ENCODE results near the gene UBAC2.
"Not testable (repeated sequence)": the region's sequence is repeated elsewhere in the genome, so short reads cannot be mapped to it uniquely, and the experiment has no call there.

UBAC2 gene

GRCh38 chr13:99237981-99238662, 37.5 kb downstream of the UBAC2 start:
- no peak for DNase-seq (ENCODE audit: low read depth in 2 of 2)
- no peak overlapping the region for H3K4me3 ChIP-seq (replicated peaks in 1 of 2; ENCODE audit: low read depth in 2 of 2, low read length in 2 of 2)
- TF ChIP-seq CTCF (IDR thresholded peaks at IDR 0.05; ENCODE audit: low read depth, low read length), result no peak

GRCh38 chr13:99246100-99246499, 45.4 kb downstream of the UBAC2 start:
- no peak for DNase-seq (ENCODE audit: low read depth in 2 of 2)
- TF ChIP-seq CTCF (IDR thresholded peaks at IDR 0.05; ENCODE audit: low read depth, low read length), result no peak
- no peak overlapping the region for H3K4me3 ChIP-seq (replicated peaks in 1 of 2; ENCODE audit: low read depth in 2 of 2, low read length in 2 of 2)

GRCh38 chr13:99249178-99249577, 48.5 kb downstream of the UBAC2 start:
- not testable (repeated sequence) for DNase-seq (ENCODE audit: low read depth in 2 of 2); H3K4me3 ChIP-seq (replicated peaks in 1 of 2; ENCODE audit: low read depth in 2 of 2, low read length in 2 of 2)

GRCh38 chr13:99249606-99250005, 49.0 kb downstream of the UBAC2 start:
- H3K4me3 ChIP-seq (replicated peaks in 1 of 2; ENCODE audit: low read depth in 2 of 2, low read length in 2 of 2); DNase-seq (ENCODE audit: low read depth in 2 of 2): not testable (repeated sequence)

GRCh38 chr13:99250982-99251825, 50.5 kb downstream of the UBAC2 start:
- TF ChIP-seq CTCF (IDR thresholded peaks at IDR 0.05; ENCODE audit: low read depth, low read length), result no peak
- DNase-seq (ENCODE audit: low read depth in 2 of 2), result no peak
- no peak overlapping the region for H3K4me3 ChIP-seq (replicated peaks in 1 of 2; ENCODE audit: low read depth in 2 of 2, low read length in 2 of 2)

- no peak for DNase-seq (ENCODE audit: low read depth in 2 of 2)
- no peak for TF ChIP-seq CTCF (IDR thresholded peaks at IDR 0.05; ENCODE audit: low read depth, low read length)
- no peak overlapping the region for H3K4me3 ChIP-seq (replicated peaks in 1 of 2; ENCODE audit: low read depth in 2 of 2, low read length in 2 of 2)
These were observed 51.3 kb downstream of the UBAC2 start for GRCh38 chr13:99251921-99252320.

- DNase-seq (ENCODE audit: low read depth in 2 of 2), result no peak
- H3K4me3 ChIP-seq (replicated peaks in 1 of 2; ENCODE audit: low read depth in 2 of 2, low read length in 2 of 2), result no peak overlapping the region
- no peak for TF ChIP-seq CTCF (IDR thresholded peaks at IDR 0.05; ENCODE audit: low read depth, low read length)
These were observed 54.2 kb downstream of the UBAC2 start for GRCh38 chr13:99254830-99255229.

Data from cardiac fibroblast (primary cell).